ENCODE measurements around the gene SYNGAP1. TPM values are rescaled to one million over a fixed set of nuclear protein-coding genes. Genes with fewer than 3 reads are reported as not detected.

Gene SYNGAP1
- total and polyA plus RNA-seq, 9 of the 15 experiments (the other 6 are each of a cell fraction or from before 2014, with no cell fraction given): 0.01 to 22.8 (median 3.2) TPM

GRCh38 chr6:33380272-33380981 lies 39.4 kb upstream of the SYNGAP1 start (continued):
- TF ChIP-seq RBM15 (IDR thresholded peaks at IDR 0.05; ENCODE audit: insufficient read depth, low read length) (no peak), CBFA2T2 (conservative IDR thresholded peaks at IDR 0.05) (peak; percentile 46), ZNF778 (CRISPR knock-in tag; IDR thresholded peaks at IDR 0.05) (no peak), KLF6 (CRISPR knock-in tag; IDR thresholded peaks at IDR 0.05; ENCODE audit: borderline replicate concordance) (no peak), PTRF (tag; IDR thresholded peaks at IDR 0.05) (no peak), MTA1 (IDR thresholded peaks at IDR 0.05; ENCODE audit: borderline replicate concordance) (0 out of 2 replicates have a peak, but pooled peaks have one; percentile 40), XRCC4 (IDR thresholded peaks at IDR 0.05; ENCODE audit: extremely low read depth, insufficient read depth, insufficient read length) (no peak), ZNF764 (CRISPR knock-in tag; IDR thresholded peaks at IDR 0.05; ENCODE audit: low read depth) (no peak), GATA2 (CRISPR knock-in tag; IDR thresholded peaks at IDR 0.05) (peak; percentile 48; the same call in 1 of the 2 replicates), KLF13 (tag; IDR thresholded peaks at IDR 0.05; ENCODE audit: borderline replicate concordance, low read depth) (peak; percentile 31; the same call in 1 of the 2 replicates), TAF7 (tag; IDR thresholded peaks at IDR 0.05) (no peak), EP300 (IDR thresholded peaks at IDR 0.05; ENCODE audit: low read length) (no peak; the same call in 1 of the 2 replicates), MLX (CRISPR knock-in tag; conservative IDR thresholded peaks at IDR 0.05) (no peak), USF1 (CRISPR knock-in tag; IDR thresholded peaks at IDR 0.05) (no peak), SMARCA4 (IDR thresholded peaks at IDR 0.05) (0 out of 2 replicates have a peak, but pooled peaks have one; percentile 58), BMI1 (IDR thresholded peaks at IDR 0.05; ENCODE audit: low read length) (no peak), NFIC (IDR thresholded peaks at IDR 0.05) (0 out of 2 replicates have a peak, but pooled peaks have one; percentile 21), TRIM28 (IDR thresholded peaks at IDR 0.05) (0 out of 2 replicates have a peak, but pooled peaks have one; percentile 36), ZNF212 (CRISPR knock-in tag; IDR thresholded peaks at IDR 0.05) (no peak), KDM1A (IDR thresholded peaks at IDR 0.05) (peak; percentile 82 to 90), CEBPB (tag; IDR thresholded peaks at IDR 0.05) (peak; percentile 11; the same call in 1 of the 2 replicates), NCOA2 (IDR thresholded peaks at IDR 0.05; ENCODE audit: partially characterized antibody in 2 of 2) (no peak), ZNF347 (CRISPR knock-in tag; IDR thresholded peaks at IDR 0.05; ENCODE audit: low read depth) (no peak), MCM5 (IDR thresholded peaks at IDR 0.05; ENCODE audit: low read depth) (no peak), FIP1L1 (IDR thresholded peaks at IDR 0.05; ENCODE audit: low read depth, low read length, poor library complexity, severe bottlenecking) (no peak), PHF21A (IDR thresholded peaks at IDR 0.05; ENCODE audit: borderline replicate concordance, low read depth) (no peak), E2F4 (CRISPR knock-in tag; IDR thresholded peaks at IDR 0.05; ENCODE audit: low read depth) (no peak), ZNF175 (CRISPR knock-in tag; IDR thresholded peaks at IDR 0.05; ENCODE audit: low read depth) (no peak), ZNF766 (CRISPR knock-in tag; conservative IDR thresholded peaks at IDR 0.05) (no peak; the same call in 1 of the 2 replicates)
